HL-60 (cell line): Measurements from ENCODE around the gene NTRK2.

Experiments
- DNase-seq, 2 experiments: peaks; one replicate each; pipeline ENCODE4 v3.0.0-alpha.2; 2010 to 2020; ENCODE audit warnings: low read depth in 1 of 2, low spot score in 1 of 2
- H3K27ac ChIP-seq: fragments of 250-450 bp; sonication (Bioruptor Pico); replicated peaks from 2 replicates; pipeline ENCODE4 v1.5.1; 2020; ENCODE audit warnings: mild to moderate bottlenecking, moderate library complexity
- H3K27me3 ChIP-seq: fragments of 250-450 bp; sonication (Bioruptor Pico); 2 replicates; pipeline ENCODE4 v1.5.1; 2021; ENCODE audit warnings: mild to moderate bottlenecking, moderate library complexity; ENCODE audit not compliant: insufficient read depth, poor library complexity, severe bottlenecking
- H3K4me3 ChIP-seq: replicated peaks from 2 replicates; pipeline ENCODE4 v1.5.1; 2011; ENCODE audit warnings: mild to moderate bottlenecking, control low read depth, low read length; ENCODE audit not compliant: insufficient read depth
- GABPA ChIP-seq: IDR thresholded peaks from 2 replicates; pipeline ENCODE4 v1.6.1; 2012; ENCODE audit warnings: low read depth
- POLR2AphosphoS5 ChIP-seq: IDR thresholded peaks from 2 replicates; pipeline ENCODE4 v1.6.1; 2012; ENCODE audit warnings: low read depth
- SPI1 ChIP-seq: IDR thresholded peaks from 2 replicates; pipeline ENCODE4 v1.6.1; 2012; ENCODE audit warnings: low read depth, mild to moderate bottlenecking, borderline replicate concordance
- TF ChIP-seq, protein P1 (sequence below): IDR thresholded peaks from 2 replicates; pipeline ENCODE4 v1.6.1; 2012; ENCODE audit warnings: low read depth; ENCODE audit not compliant: insufficient replicate concordance
- TF ChIP-seq, protein P2 (sequence below): IDR thresholded peaks from one replicate; pipeline ENCODE4 v1.5.1; 2011; ENCODE audit warnings: low read length, control low read depth, inconsistent platforms; ENCODE audit not compliant: insufficient read depth

Gene NTRK2

DNA sequence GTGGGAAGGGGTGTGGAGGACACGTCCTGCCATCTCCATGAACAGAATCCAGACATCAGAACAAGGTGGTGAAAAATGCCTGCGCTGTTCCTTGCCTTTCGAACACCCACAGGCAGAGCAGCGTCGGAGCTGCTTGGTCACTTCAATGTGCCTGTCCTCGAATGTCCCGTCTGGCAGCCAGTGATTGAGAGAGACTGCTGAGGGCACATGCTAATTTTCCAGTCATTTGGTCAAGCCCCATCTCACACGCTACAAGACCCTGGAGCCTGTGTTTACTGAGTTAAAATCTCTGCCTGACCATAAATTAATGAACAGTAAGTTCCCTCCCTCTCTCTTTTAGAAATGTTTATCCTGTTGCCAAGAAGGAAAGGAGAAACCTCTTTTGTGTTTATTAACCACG is 149.3 kb downstream of the NTRK2 start:
- TF ChIP-seq SPI1 (no peak), GABPA (no peak), POLR2AphosphoS5 (no peak)
- TF ChIP-seq, protein P1, sequence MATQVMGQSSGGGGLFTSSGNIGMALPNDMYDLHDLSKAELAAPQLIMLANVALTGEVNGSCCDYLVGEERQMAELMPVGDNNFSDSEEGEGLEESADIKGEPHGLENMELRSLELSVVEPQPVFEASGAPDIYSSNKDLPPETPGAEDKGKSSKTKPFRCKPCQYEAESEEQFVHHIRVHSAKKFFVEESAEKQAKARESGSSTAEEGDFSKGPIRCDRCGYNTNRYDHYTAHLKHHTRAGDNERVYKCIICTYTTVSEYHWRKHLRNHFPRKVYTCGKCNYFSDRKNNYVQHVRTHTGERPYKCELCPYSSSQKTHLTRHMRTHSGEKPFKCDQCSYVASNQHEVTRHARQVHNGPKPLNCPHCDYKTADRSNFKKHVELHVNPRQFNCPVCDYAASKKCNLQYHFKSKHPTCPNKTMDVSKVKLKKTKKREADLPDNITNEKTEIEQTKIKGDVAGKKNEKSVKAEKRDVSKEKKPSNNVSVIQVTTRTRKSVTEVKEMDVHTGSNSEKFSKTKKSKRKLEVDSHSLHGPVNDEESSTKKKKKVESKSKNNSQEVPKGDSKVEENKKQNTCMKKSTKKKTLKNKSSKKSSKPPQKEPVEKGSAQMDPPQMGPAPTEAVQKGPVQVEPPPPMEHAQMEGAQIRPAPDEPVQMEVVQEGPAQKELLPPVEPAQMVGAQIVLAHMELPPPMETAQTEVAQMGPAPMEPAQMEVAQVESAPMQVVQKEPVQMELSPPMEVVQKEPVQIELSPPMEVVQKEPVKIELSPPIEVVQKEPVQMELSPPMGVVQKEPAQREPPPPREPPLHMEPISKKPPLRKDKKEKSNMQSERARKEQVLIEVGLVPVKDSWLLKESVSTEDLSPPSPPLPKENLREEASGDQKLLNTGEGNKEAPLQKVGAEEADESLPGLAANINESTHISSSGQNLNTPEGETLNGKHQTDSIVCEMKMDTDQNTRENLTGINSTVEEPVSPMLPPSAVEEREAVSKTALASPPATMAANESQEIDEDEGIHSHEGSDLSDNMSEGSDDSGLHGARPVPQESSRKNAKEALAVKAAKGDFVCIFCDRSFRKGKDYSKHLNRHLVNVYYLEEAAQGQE = no peak
- TF ChIP-seq, protein P2, sequence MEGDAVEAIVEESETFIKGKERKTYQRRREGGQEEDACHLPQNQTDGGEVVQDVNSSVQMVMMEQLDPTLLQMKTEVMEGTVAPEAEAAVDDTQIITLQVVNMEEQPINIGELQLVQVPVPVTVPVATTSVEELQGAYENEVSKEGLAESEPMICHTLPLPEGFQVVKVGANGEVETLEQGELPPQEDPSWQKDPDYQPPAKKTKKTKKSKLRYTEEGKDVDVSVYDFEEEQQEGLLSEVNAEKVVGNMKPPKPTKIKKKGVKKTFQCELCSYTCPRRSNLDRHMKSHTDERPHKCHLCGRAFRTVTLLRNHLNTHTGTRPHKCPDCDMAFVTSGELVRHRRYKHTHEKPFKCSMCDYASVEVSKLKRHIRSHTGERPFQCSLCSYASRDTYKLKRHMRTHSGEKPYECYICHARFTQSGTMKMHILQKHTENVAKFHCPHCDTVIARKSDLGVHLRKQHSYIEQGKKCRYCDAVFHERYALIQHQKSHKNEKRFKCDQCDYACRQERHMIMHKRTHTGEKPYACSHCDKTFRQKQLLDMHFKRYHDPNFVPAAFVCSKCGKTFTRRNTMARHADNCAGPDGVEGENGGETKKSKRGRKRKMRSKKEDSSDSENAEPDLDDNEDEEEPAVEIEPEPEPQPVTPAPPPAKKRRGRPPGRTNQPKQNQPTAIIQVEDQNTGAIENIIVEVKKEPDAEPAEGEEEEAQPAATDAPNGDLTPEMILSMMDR = no peak
- peaks cover 5% of the 10 kb centered on the region for H3K27me3 ChIP-seq
- H3K4me3 ChIP-seq = no peak overlapping the region

DNA sequence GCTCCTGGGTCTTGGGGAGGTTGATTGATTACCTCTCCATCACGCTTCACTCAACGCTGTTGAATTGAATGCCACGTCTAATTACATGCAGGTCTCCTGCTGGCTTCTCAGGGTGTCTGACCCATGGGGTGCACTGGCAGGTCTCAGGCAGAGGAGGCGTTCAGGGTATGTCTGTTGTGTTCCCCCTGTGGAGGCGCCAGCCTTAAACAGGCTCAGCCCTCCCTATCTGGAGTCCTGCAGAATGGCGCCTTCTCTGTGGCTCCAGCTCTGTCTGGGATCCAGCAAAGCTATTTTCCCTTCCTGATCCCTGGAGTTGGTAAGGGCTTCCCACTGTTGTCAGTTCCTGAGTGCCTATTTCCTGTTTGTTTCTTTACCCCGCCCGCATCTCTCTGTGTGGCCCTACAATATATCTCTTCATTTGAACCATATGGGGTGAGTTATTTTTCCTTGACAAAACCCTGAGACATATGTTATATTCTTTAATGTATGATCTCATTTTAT is 150.0 kb downstream of the NTRK2 start:
- DNase-seq = no peak
- Histone ChIP-seq H3K27ac (no peak overlapping the region), H3K27me3 (peaks cover 5% of the 10 kb centered on the region), H3K4me3 (no peak overlapping the region)
- no peak for TF ChIP-seq POLR2AphosphoS5
- TF ChIP-seq, protein P1 = no peak
- no peak for TF ChIP-seq GABPA
- TF ChIP-seq SPI1 = no peak
- TF ChIP-seq, protein P2 = no peak

More for the DNA sequence above, 149.3 kb downstream of the NTRK2 start:
- DNase-seq = no peak
- H3K27ac ChIP-seq = no peak overlapping the region

DNA sequence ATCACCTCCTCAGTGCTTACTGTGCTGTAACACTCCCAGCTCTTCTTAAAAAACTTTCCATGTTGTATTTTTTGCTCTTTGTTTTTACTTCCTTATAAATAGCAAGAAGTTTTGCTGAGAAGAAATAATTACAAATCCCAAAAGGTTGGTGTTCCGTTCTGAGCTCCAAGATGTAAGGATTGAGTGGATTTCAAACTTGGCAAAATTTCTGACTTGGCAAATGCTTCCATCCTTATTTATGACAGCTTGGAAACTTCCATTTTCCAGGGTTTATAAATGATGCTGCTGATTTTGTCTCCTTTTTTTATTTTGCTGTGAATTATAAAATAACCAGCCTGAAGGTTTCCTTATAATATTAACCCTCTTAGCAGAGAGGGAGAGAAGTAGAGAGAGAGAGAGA is 151.9 kb downstream of the NTRK2 start:
- TF ChIP-seq GABPA (no peak), POLR2AphosphoS5 (no peak), SPI1 (no peak)
- TF ChIP-seq, protein P2 = no peak
- TF ChIP-seq, protein P1 = no peak
- peaks cover 5% of the 10 kb centered on the region for H3K27me3 ChIP-seq
- H3K4me3 ChIP-seq = no peak overlapping the region
- no peak overlapping the region for H3K27ac ChIP-seq
- DNase-seq = no peak
